Common myeloid progenitor, CD34-positive (primary cell): ENCODE results near the gene HUWE1.
A peak's percentile ranks its signal among the peaks of the same experiment; 100 is the strongest.

Source experiments
- CTCF ChIA-PET: fragments of 350-600 bp; sonication (Branson Sonifier 250); formaldehyde crosslinking; loops from one replicate; lab custom pipeline; 2021; ENCODE audit warnings: antibody characterized with exemption; lab: Charles Lee
- POLR2A ChIA-PET: fragments of 350-600 bp; sonication (Branson Sonifier 250); formaldehyde crosslinking; loops from one replicate; lab custom pipeline; 2021; ENCODE audit warnings: antibody characterized with exemption; lab: Charles Lee
- DNase-seq, 3 donors: peaks; one replicate each; pipeline versions ENCODE4 v3.0.0 to v3.0.0-alpha.2; 2013
- H3K27ac ChIP-seq, 2 experiments: 1 replicate in 1 of 2; 2 replicates in 1 of 2; pipeline ENCODE4 v1.7.0; 2013; ENCODE audit warnings: inconsistent platforms in 2 of 2, low read length in 2 of 2, mild to moderate bottlenecking in 2 of 2, low read depth in 1 of 2, moderate library complexity in 1 of 2; ENCODE audit not compliant: severe bottlenecking in 2 of 2, insufficient read depth in 1 of 2, poor library complexity in 1 of 2
- H3K27me3 ChIP-seq, 5 experiments: replicated peaks in 2 of 5; 1 replicate in 3 of 5; 2 replicates in 2 of 5; pipeline versions ENCODE4 v1.6.1 to v1.7.0; 2013; ENCODE audit warnings: low read length in 4 of 5, mild to moderate bottlenecking in 2 of 5, moderate library complexity in 2 of 5, inconsistent platforms in 1 of 5; ENCODE audit not compliant: insufficient read depth in 5 of 5, control insufficient read depth in 4 of 5
- H3K36me3 ChIP-seq, 4 experiments: 1 replicate in 2 of 4; 2 replicates in 2 of 4; pipeline versions ENCODE4 v1.6.1 to v1.7.0; 2013; ENCODE audit warnings: low read length in 3 of 4, control low read depth in 1 of 4, mild to moderate bottlenecking in 1 of 4; ENCODE audit not compliant: control insufficient read depth in 4 of 4, insufficient read depth in 4 of 4
- H3K4me1 ChIP-seq, 4 experiments: 1 replicate in 3 of 4; 2 replicates in 1 of 4; pipeline versions ENCODE4 v1.6.1 to v1.7.1; 2013; ENCODE audit warnings: low read length in 3 of 4, mild to moderate bottlenecking in 3 of 4, control low read depth in 1 of 4, inconsistent platforms in 1 of 4, moderate library complexity in 1 of 4; ENCODE audit not compliant: control insufficient read depth in 4 of 4, insufficient read depth in 4 of 4; ENCODE audit errors: control extremely low read depth in 1 of 4
- H3K4me3 ChIP-seq, 7 experiments: 1 replicate in 4 of 7; 2 replicates in 3 of 7; pipeline versions ENCODE4 v1.5.1 to v1.7.0; 2013; ENCODE audit warnings: mild to moderate bottlenecking in 7 of 7, low read length in 6 of 7, moderate library complexity in 6 of 7, inconsistent platforms in 2 of 7, low read depth in 2 of 7, control low read depth in 1 of 7; ENCODE audit not compliant: insufficient read depth in 4 of 7, control insufficient read depth in 1 of 7; ENCODE audit errors: extremely low read depth in 1 of 7
- H3K9me3 ChIP-seq, 5 experiments: 1 replicate in 4 of 5; 2 replicates in 1 of 5; pipeline versions ENCODE4 v1.6.1 to v1.7.1; 2013; ENCODE audit warnings: low read length in 4 of 5, mild to moderate bottlenecking in 2 of 5, inconsistent platforms in 1 of 5, low read depth in 1 of 5, moderate library complexity in 1 of 5; ENCODE audit not compliant: control insufficient read depth in 4 of 5, insufficient read depth in 2 of 5; ENCODE audit errors: control extremely low read depth in 1 of 5
- WGBS: methylation state at CpG from one replicate; pipeline ENCODE4 v1.1.5; 2013; ENCODE audit not compliant: insufficient coverage; 5-methylcytosine and 5-hydroxymethylcytosine counted together

HUWE1 gene

DNA sequence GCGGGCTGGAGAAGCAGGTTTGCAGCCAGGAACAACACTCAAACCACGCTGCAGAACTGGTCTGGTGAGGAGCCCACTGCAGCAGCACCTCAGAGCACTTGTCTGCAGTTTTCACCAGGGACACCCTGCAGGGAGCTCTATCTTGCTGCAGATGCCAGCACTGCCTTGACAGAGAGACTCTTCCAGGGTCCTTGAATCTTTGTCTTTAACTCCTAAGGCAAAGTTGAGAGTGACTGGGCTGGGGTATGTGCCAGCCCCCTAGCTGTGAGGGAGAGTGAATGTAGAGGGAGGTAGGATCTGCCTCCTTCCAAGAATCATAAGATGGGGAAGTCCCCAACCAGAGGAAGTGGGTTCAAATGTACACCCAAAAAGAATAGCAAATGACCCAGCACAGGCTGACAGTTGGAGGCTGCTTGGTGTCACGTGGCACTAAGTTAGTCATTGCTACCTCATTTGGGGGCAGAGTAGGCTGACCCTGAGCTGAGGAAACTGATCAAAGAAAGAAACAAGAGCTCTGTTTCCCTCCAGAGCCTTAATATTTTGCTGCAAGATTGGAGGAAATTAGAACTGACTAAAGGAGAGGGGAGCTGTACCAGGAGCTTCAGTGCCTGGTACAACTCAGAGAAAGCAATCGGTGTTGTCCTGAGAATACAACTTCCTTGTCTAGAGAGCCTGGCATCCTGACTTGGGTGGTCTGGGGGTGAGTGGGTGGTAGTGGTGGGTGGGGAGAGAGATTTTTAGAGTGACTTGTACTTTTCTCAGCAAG is 28.2 kb upstream of the HUWE1 start:
- H3K36me3 ChIP-seq, result no peaks in the 10 kb centered on the region
- 47% methylated on average over 3 of the region's 4 CpGs for WGBS
- peak overlapping the region in 1 of 2 experiments; percentile 36 for H3K27ac ChIP-seq
- H3K4me1 ChIP-seq, result peaks cover 0 to 46% (median 30%) of the 10 kb centered on the region in 4 experiments
- peak overlapping the region in 2 of 7 experiments; percentile 17 to 53 for H3K4me3 ChIP-seq
- CTCF ChIA-PET, result interaction anchor here (0.9 to 2.2 kb wide), 3 partner anchors 29 to 119 kb away, joined by 3 to 8 read pairs (median 4); partner anchors contain the start of gene HUWE1
- POLR2A ChIA-PET, result interaction anchor here (1.2 kb wide), 1 partner anchor 28 kb away, joined by 4 read pairs; the partner anchor contains the start of gene HUWE1
- H3K9me3 ChIP-seq, result peaks cover 0 to 4% (median 0%) of the 10 kb centered on the region in 5 experiments
- H3K27me3 ChIP-seq, result no peaks in the 10 kb centered on the region
- DNase-seq, result peak; percentile 31 to 90 (median 88)

DNA sequence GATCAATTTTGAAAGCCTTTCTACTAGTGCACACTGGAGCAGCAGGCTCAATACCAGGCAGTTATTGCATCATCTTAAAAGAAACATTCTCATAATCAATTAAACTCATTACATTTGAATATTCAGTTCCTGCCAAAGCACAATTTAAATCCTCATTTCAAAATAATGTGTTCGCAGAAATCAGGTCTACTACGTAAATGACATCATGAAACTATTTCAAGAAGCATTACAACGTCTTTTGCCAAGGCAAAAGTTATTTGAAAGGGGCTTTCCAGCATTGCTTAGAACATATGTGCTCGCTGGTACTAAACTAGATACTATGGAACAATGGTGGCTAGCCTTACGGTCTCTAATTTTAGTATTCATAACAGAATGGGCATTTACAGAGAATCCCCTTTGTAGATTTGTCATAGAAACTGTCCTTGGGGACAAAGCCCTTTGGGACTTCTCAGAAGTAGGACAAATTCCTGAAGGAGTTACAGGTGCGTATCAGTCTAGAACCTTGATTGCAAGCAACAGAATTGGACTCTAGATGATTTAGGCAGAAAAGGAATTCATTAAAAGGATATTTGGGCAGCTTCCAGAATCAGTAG is 27.6 kb upstream of the HUWE1 start:
- Histone ChIP-seq H3K9me3 (peaks cover 0 to 4% (median 0%) of the 10 kb centered on the region in 5 experiments), H3K27ac (no peak overlapping the region), H3K36me3 (no peaks in the 10 kb centered on the region), H3K27me3 (no peaks in the 10 kb centered on the region), H3K4me3 (peak overlapping the region in 2 of 7 experiments; percentile 17 to 53), H3K4me1 (peaks cover 0 to 46% (median 30%) of the 10 kb centered on the region in 4 experiments)
- WGBS, result 79% methylated on average over 3 of the region's 6 CpGs
- DNase-seq, result peak in 2 of 3 donors; percentile 59 to 66
- CTCF ChIA-PET, result interaction anchor here (1.2 to 2.2 kb wide), 2 partner anchors 28 to 30 kb away, joined by 4 to 8 read pairs; partner anchors contain the start of gene HUWE1
- POLR2A ChIA-PET, result interaction anchor here (1.2 kb wide), 1 partner anchor 28 kb away, joined by 4 read pairs; the partner anchor contains the start of gene HUWE1

DNA sequence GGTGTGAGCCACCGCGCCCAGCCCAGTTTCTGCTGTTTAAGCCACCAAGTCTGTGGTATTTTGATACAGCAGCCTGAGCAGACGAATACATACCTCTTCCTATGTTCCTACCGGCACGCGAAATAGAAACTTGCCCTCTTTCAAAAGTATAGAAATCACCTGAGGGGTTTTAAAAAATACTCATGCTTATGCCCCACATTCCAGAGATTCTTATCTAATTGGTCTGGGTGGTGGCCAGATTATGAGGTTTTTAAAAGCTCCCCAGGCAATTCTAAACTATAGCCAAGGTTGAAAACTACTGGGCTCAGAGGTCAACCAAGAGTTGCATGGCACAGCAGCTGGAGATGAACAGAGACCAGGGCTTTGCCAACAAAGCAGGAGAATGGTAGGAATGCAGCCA is 24.9 kb upstream of the HUWE1 start:
- peaks cover 0 to 31% (median 25%) of the 10 kb centered on the region in 4 experiments for H3K4me1 ChIP-seq
- WGBS, result 93% methylated on average over 5 of the region's 6 CpGs
- ChIA-PET CTCF (interaction anchor here (1.5 kb wide), 1 partner anchor 9 kb away, joined by 3 read pairs; no protein-coding TSS in a partner anchor), POLR2A (no interaction called here)
- no peaks in the 10 kb centered on the region for H3K27me3 ChIP-seq
- H3K27ac ChIP-seq, result no peak overlapping the region
- H3K4me3 ChIP-seq, result no peak overlapping the region
- H3K36me3 ChIP-seq, result no peaks in the 10 kb centered on the region
- no peak for DNase-seq
- no peaks in the 10 kb centered on the region for H3K9me3 ChIP-seq

DNA sequence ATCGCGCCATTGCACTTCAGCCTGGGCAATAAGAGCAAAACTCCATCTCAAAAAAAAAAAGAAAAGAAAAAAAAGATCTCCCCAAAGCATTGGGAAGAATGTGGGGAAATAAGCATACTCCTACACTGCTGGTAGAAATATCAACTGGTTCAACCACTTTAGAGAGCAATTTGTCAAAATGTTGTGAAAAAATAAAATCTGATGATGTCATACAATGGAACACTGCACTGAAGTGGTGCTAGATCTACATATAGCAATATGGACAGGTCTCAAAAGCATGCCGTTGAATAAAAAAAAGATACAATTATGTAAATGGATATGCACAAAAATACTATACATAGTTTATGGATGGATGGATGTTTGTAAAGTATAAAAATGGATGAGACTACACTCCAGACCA is 18.3 kb upstream of the HUWE1 start:
- no peaks in the 10 kb centered on the region for H3K36me3 ChIP-seq
- H3K9me3 ChIP-seq, result no peaks in the 10 kb centered on the region
- no peaks in the 10 kb centered on the region for H3K4me1 ChIP-seq
- no peak overlapping the region for H3K4me3 ChIP-seq
- DNase-seq, result no peak
- H3K27ac ChIP-seq, result no peak overlapping the region
- ChIA-PET CTCF (no interaction called here), POLR2A (no interaction called here)
- no CpG with 5 or more reads among the region's 3 CpGs for WGBS
- no peaks in the 10 kb centered on the region for H3K27me3 ChIP-seq

DNA sequence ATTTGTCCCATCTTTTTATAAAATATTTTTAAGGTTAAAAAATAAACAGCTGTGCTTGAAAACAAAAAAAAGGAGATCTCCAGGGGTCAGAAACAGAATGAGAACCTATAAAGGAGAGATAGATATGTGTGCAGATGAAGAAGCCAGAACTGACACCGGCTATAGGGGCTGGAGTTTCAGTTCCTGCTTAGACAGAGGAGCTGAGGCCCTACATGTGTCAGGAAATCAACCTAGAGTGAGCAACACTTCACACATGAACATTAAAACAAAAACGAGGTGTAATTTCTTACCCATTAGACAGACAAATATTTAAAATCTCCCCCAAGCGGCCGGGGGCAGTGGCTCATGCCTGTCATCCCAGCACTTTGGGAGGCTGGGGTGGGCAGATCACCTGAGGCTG is 17.8 kb upstream of the HUWE1 start:
- Histone ChIP-seq H3K4me1 (no peaks in the 10 kb centered on the region), H3K4me3 (no peak overlapping the region), H3K27me3 (no peaks in the 10 kb centered on the region), H3K36me3 (no peaks in the 10 kb centered on the region), H3K9me3 (peaks cover 0 to 2% (median 0%) of the 10 kb centered on the region in 5 experiments), H3K27ac (no peak overlapping the region)
- DNase-seq, result no peak
- POLR2A ChIA-PET, result no interaction called here
- CTCF ChIA-PET, result no interaction called here
- 86% methylated on average over 3 of the region's 4 CpGs for WGBS

- Histone ChIP-seq H3K36me3 (no peaks in the 10 kb centered on the region), H3K27me3 (peaks cover 0 to 2% (median 0%) of the 10 kb centered on the region in 5 experiments), H3K4me1 (no peaks in the 10 kb centered on the region), H3K4me3 (no peak overlapping the region), H3K27ac (no peak overlapping the region), H3K9me3 (peaks cover 0 to 2% (median 0%) of the 10 kb centered on the region in 5 experiments)
- DNase-seq, result no peak
- POLR2A ChIA-PET, result no interaction called here
- WGBS, result 75% methylated on average over 10 of the region's 10 CpGs
- CTCF ChIA-PET, result no interaction called here
Observed at GRCh38 chrX:53695946-53696549, 9.5 kb upstream of the HUWE1 start.
